GM06990 (cell line): Measurements from ENCODE around the gene LMF1.

Source experiments
- DNase-seq: peaks from one replicate; pipeline ENCODE4 v3.0.0-alpha.2; 2011; ENCODE audit not compliant: insufficient read length; ENCODE audit errors: extremely low read depth
- H3K27me3 ChIP-seq: replicated peaks from 2 replicates; pipeline ENCODE4 v1.6.0; 2011; ENCODE audit warnings: low read length; ENCODE audit not compliant: control insufficient read depth, insufficient read depth
- H3K36me3 ChIP-seq: 2 replicates; pipeline ENCODE4 v1.5.1; 2011; ENCODE audit warnings: low read length; ENCODE audit not compliant: control insufficient read depth, insufficient read depth
- H3K4me3 ChIP-seq: replicated peaks from 2 replicates; pipeline ENCODE4 v1.5.1; 2011; ENCODE audit warnings: low read depth, mild to moderate bottlenecking, control low read depth, low read length
- TF ChIP-seq, protein P1 (sequence below): IDR thresholded peaks from 2 replicates; pipeline ENCODE4 v1.5.1; 2011; ENCODE audit warnings: low read length, control low read depth, mild to moderate bottlenecking, inconsistent platforms; ENCODE audit not compliant: insufficient read depth, poor library complexity, severe bottlenecking

Gene LMF1

DNA sequence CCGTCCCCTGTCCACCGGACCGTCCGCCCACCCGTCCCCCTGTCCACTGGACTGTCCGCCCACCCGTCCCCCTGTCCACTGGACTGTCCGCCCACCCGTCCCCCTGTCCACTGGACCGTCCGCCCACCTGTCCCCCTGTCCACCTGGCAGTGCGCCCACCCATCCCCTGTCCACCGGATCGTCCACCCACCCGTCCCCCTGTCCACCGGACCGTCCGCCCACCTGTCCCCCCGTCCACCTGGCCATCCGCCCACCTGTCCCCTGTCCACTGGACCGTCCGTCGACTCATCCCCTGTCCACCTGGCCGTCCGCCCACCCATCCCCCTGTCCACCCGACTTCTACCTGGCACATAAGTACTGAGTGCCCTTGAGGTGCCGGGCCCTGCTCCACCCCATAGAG is 76.6 kb downstream of the LMF1 start:
- Histone ChIP-seq H3K36me3 (no peaks in the 10 kb centered on the region), H3K27me3 (no peaks in the 10 kb centered on the region), H3K4me3 (no peak overlapping the region)
- TF ChIP-seq, protein P1, sequence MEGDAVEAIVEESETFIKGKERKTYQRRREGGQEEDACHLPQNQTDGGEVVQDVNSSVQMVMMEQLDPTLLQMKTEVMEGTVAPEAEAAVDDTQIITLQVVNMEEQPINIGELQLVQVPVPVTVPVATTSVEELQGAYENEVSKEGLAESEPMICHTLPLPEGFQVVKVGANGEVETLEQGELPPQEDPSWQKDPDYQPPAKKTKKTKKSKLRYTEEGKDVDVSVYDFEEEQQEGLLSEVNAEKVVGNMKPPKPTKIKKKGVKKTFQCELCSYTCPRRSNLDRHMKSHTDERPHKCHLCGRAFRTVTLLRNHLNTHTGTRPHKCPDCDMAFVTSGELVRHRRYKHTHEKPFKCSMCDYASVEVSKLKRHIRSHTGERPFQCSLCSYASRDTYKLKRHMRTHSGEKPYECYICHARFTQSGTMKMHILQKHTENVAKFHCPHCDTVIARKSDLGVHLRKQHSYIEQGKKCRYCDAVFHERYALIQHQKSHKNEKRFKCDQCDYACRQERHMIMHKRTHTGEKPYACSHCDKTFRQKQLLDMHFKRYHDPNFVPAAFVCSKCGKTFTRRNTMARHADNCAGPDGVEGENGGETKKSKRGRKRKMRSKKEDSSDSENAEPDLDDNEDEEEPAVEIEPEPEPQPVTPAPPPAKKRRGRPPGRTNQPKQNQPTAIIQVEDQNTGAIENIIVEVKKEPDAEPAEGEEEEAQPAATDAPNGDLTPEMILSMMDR, result no peak
- DNase-seq, result no peak

DNA sequence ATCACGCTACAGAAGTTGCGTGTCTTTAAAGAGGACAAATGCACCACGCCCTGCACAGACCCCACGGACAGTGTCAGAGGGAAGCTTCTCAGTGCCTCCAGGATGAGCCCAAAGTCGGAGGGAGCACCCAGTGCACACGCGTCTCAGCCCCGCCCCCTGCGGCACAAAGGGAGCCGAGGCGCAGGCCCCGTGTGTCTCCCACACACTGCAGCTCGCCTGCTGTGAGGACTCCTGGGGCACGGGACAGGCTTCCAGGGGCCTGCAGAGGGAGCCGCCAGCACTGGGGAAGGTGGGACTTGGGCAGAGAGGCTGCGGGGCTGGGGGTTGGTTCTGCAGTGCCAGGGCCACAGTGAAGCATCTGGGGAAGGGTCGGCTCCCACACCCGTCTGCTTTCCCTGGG is 77.4 kb downstream of the LMF1 start:
- no peak overlapping the region for H3K4me3 ChIP-seq
- H3K36me3 ChIP-seq, result no peaks in the 10 kb centered on the region
- TF ChIP-seq, protein P1, result no peak
- no peaks in the 10 kb centered on the region for H3K27me3 ChIP-seq
- no peak for DNase-seq

DNA sequence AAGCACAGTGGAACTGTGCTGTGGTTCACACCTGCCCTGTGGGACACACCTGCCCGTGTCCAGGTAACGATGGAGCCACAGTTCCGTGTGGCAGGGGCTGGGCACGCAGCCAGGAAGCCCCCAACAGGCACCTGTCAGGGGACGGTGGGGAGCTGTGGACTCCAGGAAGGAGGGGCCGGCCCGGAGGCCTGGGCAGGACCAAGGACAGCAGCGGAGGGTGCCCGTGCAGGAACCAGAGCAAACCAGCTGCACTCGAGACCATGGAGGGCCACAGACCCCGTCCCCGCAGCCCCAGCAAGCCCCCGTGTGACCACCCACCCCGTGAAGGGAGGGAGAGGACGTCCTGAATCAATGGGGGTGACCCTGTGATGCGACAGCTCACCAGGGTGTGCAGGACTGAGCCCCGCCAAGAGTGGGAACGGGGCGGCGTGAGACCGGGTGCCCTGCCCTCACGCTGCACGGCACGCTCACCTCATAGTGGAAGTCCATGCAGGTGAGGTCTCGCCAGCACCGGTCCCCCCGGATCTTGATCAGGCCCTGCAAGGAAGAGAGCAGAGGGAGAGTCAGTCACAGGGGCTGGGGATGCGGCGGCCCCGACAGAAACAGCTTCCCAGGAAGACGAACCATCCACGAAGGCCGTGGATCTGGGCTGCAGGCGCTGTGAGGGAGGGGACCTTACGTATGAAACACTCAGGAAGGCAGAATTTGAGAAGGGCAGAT is 78.1 kb downstream of the LMF1 start:
- Histone ChIP-seq H3K4me3 (no peak overlapping the region), H3K27me3 (no peaks in the 10 kb centered on the region), H3K36me3 (no peaks in the 10 kb centered on the region)
- no peak for DNase-seq
- TF ChIP-seq, protein P1, result no peak

DNA sequence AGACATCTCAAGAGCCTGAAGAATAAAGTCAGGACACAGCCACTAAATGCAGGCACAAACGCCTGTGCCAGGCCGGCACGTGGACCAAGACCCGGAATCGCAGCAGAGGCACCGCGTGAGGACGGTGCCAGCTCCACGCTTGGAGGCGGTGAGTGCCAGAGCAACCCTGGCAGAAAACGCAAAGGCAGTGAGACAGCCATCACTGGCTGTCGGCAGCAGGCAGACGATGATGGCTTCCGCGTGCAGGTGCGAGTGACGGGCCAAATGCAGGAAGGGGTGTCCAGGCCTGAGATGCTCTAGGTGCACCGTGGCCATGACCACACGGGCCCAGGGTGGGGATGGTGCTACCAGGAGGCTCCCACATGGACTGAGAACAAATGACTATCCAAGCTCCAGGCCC is 78.8 kb downstream of the LMF1 start:
- H3K36me3 ChIP-seq, result no peaks in the 10 kb centered on the region
- no peaks in the 10 kb centered on the region for H3K27me3 ChIP-seq
- no peak for DNase-seq
- no peak overlapping the region for H3K4me3 ChIP-seq
- TF ChIP-seq, protein P1, result no peak

DNA sequence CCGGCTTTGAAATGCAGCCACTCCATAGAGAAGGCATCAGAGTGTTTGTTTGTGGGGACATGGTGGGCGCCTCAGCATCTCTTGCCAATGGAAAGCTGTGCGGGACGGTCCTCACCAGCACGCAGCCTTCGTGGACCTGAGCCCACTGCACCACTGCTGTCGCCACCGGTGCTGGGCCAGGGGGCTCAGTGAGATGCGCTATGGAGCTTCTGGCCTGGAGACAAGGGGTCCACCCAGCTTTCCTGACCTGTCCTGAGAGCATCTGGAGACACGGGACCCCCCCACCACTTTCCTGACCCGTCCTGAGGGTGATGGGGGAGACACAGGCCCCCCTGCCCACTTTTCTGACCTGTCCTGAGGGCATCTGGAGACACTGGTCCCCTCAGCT is 79.4 kb downstream of the LMF1 start:
- TF ChIP-seq, protein P1, result no peak
- no peak overlapping the region for H3K4me3 ChIP-seq
- no peaks in the 10 kb centered on the region for H3K36me3 ChIP-seq
- no peak for DNase-seq
- H3K27me3 ChIP-seq, result no peaks in the 10 kb centered on the region
